GM12872 (cell line): Measurements from ENCODE around the gene ZSCAN25.

Experiments
- TF ChIP-seq, protein P1 (sequence below): IDR thresholded peaks from 3 replicates; pipeline ENCODE4 v1.5.1; 2011; ENCODE audit warnings: low read depth, mild to moderate bottlenecking, low read length, moderate library complexity; ENCODE audit not compliant: insufficient read depth

Gene ZSCAN25

GRCh38 chr7:99607548-99607947 lies 9.2 kb upstream of the ZSCAN25 start:
- TF ChIP-seq, protein P1, sequence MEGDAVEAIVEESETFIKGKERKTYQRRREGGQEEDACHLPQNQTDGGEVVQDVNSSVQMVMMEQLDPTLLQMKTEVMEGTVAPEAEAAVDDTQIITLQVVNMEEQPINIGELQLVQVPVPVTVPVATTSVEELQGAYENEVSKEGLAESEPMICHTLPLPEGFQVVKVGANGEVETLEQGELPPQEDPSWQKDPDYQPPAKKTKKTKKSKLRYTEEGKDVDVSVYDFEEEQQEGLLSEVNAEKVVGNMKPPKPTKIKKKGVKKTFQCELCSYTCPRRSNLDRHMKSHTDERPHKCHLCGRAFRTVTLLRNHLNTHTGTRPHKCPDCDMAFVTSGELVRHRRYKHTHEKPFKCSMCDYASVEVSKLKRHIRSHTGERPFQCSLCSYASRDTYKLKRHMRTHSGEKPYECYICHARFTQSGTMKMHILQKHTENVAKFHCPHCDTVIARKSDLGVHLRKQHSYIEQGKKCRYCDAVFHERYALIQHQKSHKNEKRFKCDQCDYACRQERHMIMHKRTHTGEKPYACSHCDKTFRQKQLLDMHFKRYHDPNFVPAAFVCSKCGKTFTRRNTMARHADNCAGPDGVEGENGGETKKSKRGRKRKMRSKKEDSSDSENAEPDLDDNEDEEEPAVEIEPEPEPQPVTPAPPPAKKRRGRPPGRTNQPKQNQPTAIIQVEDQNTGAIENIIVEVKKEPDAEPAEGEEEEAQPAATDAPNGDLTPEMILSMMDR: no peak

DNA sequence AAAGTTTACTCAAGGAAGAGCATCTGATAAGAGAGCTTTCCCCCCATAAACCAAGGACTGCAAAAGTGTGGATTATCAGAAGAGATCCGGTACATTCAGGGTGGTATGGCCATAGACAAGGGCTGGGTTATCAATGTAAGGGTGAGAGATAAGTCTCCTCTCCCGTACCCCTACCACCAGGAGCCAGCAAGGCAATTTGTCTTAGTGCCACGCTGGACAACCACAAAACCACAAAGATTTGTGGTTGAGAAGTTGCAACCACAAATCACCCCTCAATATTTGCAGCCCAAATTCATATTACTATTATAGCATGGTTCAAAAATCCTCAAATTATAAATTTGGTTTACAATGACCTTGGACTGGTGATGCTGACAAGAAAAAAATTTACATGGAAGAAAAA lies 2.3 kb upstream of the ZSCAN25 start:
- TF ChIP-seq, protein P1: no peak

GRCh38 chr7:99615989-99616358 lies 772 bp upstream of the ZSCAN25 start:
- TF ChIP-seq, protein P1: no peak

DNA sequence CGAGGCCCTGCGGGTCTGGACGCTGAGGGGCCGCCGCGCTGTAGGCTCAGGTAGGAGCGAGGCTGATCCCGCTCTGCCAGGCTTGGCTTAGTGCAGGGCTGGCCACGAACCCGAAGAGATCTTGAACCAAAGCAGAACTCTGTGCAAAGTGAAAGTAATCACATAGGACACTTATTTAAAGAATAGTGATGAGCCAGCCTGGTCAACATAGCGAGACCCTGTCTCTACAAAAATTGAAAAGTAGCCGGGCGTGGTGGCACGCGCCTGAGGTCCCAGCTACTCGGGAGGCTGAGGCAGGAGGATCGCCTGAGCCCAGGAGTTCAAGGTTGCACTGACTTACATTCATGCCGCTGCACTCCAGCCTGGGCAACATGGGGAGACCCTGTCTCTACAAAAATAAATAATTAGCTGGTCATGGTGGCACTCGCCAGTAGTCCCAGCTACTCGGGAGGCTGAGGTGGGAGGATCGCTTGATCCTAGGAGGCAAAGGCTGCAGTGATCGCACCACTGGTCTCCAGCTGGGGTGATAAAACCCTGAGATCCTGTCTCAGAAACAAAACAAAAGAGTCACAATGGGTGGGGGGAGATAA lies 541 bp downstream of the ZSCAN25 start:
- TF ChIP-seq, protein P1: no peak

DNA sequence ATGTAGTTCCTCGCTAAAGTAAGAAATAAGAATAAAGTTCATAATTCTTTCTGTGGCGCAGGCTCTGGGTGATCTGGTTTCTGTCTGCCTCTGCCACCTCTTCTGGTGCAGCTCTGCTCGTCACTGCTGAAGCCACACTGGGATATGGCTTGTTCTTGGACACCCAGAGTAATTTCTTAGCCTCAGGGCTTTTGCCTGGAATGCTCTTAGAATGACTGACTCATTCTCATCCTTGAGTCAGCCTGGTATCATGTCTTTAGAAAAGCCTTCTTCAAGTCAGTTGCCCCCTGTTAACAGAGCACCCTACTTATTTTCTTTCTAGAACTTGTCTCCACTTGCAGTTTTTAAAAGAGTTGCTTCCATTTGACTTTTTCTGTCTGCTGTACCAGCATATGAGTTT lies 2.0 kb downstream of the ZSCAN25 start:
- TF ChIP-seq, protein P1: no peak

DNA sequence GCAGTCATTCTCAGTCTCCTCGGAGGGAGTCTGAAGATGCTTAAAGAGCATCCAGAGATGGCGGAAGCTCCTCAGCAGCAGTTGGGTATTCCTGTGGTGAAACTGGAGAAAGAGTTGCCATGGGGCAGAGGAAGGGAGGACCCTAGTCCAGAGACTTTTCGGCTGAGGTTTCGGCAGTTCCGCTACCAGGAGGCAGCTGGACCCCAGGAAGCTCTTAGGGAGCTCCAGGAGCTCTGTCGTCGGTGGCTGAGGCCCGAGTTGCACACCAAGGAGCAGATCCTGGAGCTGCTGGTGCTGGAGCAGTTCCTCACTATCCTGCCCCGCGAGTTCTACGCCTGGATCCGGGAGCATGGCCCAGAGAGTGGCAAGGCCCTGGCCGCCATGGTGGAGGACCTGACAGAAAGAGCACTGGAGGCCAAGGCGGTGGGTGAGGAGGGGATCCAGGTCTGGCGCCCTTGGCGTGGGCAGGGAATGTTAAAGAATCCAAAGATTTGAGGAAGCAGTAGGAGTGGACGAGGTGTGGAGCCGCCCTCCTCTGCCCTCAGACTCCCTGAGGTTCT lies 2.9 kb downstream of the ZSCAN25 start:
- TF ChIP-seq, protein P1: no peak

DNA sequence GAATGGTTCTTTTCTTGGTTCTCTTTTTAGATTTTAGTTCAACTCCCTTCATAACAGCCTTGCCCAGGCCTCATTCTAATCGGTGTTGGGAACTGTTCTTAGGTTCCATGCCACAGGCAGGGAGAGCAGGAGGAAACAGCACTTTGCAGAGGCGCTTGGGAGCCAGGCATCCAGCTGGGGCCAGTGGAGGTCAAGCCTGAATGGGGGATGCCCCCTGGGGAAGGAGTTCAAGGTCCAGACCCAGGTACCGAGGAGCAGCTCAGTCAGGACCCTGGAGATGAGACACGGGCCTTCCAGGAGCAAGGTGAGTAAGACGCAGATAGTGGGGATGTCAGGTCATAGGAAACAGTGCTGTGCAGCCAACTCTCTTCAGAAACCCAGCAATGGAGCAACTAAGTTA lies 4.5 kb downstream of the ZSCAN25 start:
- TF ChIP-seq, protein P1: no peak

- TF ChIP-seq, protein P1: no peak
These were observed 5.8 kb downstream of the ZSCAN25 start for GRCh38 chr7:99622596-99622995.
